ENCODE data around the gene PEX6.

The PEX6 gene

DNA sequence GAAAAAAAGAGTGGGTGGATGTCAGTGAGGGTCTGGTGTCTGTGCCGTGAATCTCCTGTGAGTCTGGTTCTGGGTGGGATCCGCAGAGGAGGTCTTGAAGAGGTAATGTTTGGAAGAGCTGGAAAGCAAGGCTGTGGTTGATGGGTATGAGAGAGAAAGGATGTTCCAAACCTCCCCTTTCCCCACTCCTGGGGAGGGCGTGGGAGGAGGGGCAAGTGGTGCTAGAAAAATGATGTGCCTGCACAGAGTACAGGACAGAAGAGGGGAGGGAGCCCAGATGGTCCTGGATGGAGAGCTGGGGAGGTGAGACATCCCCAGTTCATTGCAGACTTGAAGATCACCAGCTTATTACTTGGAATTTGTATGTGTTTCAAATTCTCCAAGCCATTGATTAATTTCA lies 46.6 kb downstream of the PEX6 start:
- DNase-seq, result no peak

- no peak for DNase-seq
These were observed 49.1 kb downstream of the PEX6 start for GRCh38 chr6:42929821-42930360.

GRCh38 chr6:42928986-42929820 lies 49.8 kb downstream of the PEX6 start, which contains the start of gene CNPY3:
Gene CNPY3, plus strand, starts transcription at chr6:42929480. Its CDS starts 91 bp downstream, at chr6:42929571.
- DNase-seq, result peak; percentile 91

DNA sequence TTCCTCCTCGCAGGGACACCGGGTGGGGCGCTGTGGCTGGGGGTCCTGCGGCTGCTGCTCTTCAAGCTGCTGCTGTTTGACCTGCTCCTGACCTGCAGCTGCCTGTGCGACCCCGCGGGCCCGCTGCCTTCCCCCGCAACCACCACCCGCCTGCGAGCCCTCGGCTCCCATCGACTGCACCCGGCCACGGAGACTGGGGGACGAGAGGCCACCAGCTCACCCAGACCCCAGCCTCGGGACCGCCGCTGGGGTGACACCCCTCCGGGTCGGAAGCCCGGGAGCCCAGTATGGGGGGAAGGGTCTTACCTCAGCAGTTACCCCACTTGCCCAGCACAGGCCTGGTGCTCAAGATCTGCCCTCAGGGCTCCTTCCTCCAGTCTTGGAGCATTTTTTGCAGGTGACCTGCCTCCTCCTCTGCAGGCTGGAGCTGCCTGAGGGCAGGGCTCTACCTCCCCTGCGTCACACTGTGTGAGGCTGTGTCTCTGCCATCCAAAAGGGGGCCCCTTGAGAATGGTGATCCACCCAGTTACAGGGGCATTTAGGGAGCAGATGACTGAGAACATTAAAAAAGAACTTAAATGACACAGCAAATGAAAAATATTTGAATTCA lies 53.6 kb downstream of the PEX6 start:
- no peak for DNase-seq

GRCh38 chr6:42923666-42924065 lies 55.3 kb downstream of the PEX6 start:
- DNase-seq, result no peak

DNA sequence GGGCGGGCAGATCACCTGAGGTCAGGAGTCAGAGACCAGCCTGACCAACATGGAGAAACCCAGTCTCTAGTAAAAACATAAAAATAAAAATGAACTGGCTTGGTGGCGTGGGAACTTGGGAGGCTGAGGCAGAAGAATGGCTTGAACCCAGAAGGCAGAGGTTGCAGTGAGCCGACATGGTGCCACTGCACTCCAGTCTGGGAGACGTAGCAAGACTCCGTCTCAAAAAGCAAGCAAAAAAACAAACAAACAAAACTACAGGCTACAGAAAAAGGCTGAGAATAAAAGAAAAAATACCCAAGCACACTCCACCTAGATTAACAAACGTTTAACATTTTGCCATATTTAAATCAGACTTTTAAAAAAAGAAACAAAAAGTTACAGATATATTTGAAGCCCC lies 57.2 kb downstream of the PEX6 start:
- DNase-seq, result no peak

- DNase-seq, result no peak
These were observed 62.7 kb downstream of the PEX6 start for GRCh38 chr6:42916288-42916687.

GRCh38 chr6:42915732-42916131 lies 63.2 kb downstream of the PEX6 start, which contains the start of gene PTCRA:
Gene PTCRA, plus strand, starts transcription at chr6:42916053. Its CDS starts 17 bp downstream, at chr6:42916070.
- no peak for DNase-seq

GRCh38 chr6:42914546-42914945 lies 64.4 kb downstream of the PEX6 start:
- no peak for DNase-seq

Data from activated gamma-delta T cell (primary cell).